CD4-positive, alpha-beta T cell treated with Interleukin-4 for 4 hours (primary cell): ENCODE data around the gene CST6.
"Not testable (repeated sequence)": the region's sequence is repeated elsewhere in the genome, so short reads cannot be mapped to it uniquely, and the experiment has no call there.

ENCODE experiments used
- DNase-seq: peaks from one replicate; pipeline ENCODE4 v3.0.0-alpha.2; 2020

CST6 gene

DNA sequence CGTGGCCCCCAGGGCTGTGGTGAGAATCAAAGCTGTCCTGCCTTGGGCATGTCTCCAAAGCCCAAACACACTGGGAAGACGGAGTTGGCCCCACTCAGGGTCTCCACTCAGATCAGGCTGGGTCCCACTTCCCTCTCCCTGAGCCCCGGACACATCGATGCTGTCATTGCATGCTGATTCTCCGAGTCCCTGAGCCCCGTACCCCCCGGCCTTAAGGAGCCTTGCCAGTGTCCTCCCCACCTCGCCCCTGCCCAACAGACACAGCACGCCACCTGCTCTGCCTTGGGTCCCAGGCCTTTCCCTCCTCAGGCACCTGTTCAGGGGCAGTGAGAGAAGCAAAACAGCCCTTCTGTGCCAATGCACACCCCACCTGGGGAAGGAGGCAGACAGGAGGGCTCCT, 24.5 kb upstream of the CST6 start:
- no peak for DNase-seq

DNA sequence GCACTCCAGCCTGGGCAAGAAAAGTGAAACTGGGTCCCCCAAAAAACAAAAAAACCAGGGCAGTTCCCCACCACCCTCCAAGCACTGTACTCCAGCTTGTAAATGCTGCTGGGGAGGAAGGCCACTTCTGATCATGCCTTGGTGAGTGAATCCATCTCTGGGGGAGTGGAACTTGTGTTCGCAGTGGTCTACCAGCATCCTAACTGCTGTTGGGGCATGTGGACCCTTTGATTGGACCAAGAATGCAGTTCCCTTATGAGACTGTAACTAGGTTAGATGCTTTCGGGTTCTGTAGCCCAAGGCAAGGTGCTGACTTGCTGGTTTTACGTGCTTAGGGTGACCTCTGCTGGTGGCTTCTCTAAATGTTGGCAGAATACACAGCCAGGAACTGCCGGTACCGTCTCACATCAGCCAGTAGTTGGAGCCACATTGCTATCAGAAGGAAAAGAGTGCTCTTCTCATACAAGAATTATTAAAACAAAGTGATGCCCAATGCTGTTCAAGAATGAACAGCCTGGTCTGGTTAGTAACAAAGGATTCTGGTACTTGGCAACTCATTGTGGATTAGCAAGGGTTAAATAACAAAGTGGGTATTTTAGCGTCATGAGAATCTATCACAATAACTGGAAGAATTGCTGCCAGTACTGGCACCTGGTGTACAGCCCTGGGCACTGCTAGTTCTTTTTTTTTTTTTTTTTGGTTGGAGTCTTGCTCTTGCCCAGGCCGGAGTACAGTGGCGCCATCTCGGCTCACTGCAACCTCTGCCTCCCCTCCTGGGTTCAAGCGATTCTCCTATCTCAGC, 22.8 kb upstream of the CST6 start:
- DNase-seq: peak; percentile 94

GRCh38 chr11:65992056-65992455, 19.8 kb upstream of the CST6 start:
- no peak for DNase-seq

- no peak for DNase-seq
Observed at GRCh38 chr11:65997286-65997685, 14.5 kb upstream of the CST6 start.

- DNase-seq: peak; percentile 96
Observed at GRCh38 chr11:66001942-66002647, 9.7 kb upstream of the CST6 start, which contains the start of the genes BANF1 and EIF1AD. Gene BANF1, plus strand, starts transcription at chr11:66002503. Its CDS starts 748 bp downstream, at chr11:66003251. Gene EIF1AD, minus strand, starts transcription at chr11:66002157. Its CDS starts 1,768 bp downstream, at chr11:66000389.

DNA sequence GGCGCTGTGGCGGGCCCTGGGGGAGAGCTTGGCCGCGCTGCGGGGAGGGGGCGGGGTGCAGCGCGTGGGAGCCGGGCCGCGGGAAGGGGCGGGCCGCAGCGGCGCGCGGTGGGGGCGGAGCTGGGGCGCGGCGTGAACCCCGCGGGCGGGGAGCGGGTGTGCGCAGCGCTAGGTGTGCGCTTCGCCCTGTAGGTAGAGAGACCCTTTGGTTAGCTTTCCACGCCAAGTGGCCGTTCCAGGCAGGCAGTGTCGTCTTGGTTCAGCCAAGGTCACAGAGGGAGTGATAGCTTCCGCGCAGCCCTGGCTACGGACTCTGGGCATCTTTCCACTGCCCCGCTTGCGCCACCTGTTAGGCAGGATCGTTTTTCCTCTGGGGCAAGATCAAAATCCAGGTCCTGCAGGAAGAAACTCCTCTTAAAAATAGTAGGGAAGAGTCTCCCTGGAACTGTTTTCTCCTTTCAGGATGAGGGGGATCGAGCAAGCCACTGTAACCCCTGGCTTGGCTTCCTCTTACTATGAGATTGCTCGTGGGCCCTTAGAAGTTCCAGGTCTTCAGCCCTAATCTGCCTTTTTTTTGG, 9.1 kb upstream of the CST6 start:
- no peak for DNase-seq

GRCh38 chr11:66003291-66003690, 8.5 kb upstream of the CST6 start:
- DNase-seq: no peak

DNA sequence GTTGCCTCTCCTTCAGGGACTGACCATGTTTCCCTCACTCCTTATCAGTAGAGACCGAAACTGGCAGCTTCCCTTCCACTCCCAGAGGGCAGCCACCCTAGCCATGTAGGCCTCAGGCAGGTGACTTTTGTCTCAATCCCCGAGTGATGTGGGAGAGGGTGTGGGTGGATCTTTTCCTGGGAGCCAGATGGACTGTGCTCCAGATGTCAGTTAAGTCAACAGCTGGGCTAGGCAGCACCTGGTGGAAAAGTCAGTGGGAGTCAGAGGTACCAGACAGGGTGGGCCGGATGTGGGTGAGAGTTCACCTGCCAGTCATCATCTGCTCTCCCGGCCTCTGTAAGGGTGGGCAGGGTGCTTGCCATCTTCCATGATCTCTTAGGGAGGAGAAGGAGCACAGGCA, 7.6 kb upstream of the CST6 start:
- no peak for DNase-seq

- no peak for DNase-seq
Observed at GRCh38 chr11:66006134-66006890, 5.5 kb upstream of the CST6 start.

- no peak for DNase-seq
Observed at GRCh38 chr11:66006891-66007176, 5.0 kb upstream of the CST6 start.

DNA sequence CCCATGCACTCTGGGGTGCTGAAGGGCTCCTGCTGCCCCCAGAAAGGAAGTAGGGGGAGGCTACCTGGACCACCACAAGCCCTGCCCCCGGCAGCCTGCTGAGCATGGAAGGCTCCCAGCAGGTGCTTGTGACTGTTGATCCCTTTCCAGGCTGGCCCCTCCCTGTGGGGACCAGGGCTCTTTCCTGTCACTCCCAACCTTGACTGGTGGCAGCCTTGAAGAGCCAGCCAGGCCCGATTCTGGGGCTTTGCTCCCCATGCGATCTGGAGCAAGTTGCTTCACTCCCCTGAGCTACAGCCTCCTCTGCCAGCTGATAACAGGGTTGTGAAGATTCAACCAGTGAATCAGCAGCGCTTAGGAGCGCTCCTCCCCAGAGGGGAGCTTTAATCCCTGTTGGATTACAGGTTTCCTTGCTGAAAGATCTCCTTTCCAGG, 4.6 kb upstream of the CST6 start:
- no peak for DNase-seq

- no peak for DNase-seq
Observed at GRCh38 chr11:66008095-66008467, 3.7 kb upstream of the CST6 start.

DNA sequence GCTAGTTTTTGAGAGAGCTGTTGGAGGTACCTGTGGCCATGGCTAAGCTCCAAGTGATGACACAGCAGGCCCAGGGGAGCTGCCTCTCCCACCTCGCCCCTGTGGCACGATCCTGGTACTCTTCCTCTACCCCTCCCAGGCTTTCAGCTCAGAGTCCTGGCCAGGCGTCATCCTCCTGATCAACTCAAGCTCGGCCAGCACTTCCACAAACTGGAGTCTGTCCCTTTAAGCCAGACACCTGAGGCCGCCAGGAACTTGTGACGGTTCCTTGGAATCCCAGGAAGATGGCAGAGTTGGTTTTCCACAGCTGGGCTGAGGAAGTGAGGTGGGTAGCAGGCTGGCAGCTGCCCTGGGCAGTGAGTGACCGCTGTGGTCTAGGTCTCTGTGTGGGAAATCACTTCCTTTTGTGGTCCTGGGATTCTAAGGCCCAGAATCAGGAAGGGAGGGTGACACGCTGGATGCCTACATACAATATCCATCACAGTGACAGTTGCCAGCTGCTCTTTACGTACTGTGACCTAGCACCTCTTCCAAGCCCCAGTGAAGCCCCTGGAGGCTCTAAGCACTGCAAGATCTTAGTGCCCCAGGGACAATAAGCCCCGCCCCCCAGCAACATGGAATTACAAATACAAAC, 3.2 kb upstream of the CST6 start:
- DNase-seq: no peak

DNA sequence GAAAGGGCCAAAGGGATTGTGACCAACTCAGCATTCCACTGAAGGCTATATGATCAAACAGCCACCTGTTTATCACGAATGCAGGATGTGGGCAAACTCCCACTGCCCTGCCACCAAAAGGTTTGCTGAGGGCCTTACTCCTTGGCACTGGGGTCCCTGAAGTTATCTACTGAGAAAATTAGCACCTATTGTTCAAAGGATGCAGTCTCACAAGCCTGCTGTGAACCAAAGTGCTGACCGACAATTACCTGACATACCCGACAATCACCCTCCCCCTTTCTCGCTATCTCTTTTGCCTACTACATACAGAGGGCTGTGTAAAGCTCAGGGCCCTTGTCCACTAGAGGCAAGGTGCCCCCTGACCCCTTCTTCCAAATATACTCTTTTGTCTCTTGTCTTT, 1.8 kb upstream of the CST6 start:
- DNase-seq: not testable (repeated sequence)

DNA sequence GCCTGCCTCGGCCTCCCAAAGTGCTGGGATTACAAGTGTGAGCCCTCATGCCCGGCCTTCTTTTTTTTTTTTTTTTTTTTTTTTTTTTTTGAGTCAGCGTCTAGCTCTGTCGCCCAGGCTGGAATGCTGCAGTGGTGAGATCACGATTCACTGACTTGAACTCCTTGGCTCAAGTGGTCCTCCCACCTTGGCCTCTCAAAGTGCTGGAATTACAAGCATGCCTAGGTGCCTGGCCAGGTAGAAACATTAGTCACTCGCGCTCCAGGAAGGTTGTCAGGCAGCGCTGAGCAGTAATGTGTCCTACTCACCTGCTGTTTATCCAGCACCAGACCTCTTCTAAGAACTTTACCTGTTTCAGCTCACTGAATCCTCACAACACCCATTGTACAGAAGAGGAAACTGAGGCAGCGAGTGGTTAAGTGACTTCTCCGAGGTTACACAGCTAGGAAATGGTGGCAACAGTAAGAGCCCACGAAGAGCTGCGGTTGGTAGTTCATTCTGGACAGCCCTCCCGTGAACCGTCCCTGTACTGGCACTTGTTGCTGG, 496 bp upstream of the CST6 start:
- no peak for DNase-seq

DNA sequence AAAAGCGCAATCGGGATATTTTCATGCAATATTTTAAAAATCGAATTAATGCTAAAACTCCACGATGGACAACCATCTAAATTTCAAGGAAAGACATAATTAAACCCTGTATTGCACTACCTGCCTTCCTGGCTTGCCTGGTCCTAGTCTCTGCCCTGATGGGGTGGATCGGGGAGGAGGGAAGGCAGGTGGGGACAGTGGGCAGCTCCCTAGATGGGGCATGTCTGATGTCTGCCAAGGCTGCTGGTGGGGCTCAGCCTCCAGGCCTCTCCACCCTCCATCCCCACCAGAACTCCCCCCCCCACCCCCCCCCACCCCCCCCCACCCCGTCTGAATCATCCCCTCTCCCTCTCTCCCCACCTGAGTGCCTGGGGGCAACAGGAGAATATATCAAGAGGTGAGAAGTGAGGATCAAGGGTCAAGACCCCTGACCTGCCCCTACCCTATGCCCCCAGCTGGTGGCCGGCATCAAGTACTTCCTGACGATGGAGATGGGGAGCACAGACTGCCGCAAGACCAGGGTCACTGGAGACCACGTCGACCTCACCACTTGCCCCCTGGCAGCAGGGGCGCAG, 650 bp downstream of the CST6 start:
- no peak for DNase-seq

- no peak for DNase-seq
Observed at GRCh38 chr11:66012946-66013761, 1.3 kb downstream of the CST6 start.

DNA sequence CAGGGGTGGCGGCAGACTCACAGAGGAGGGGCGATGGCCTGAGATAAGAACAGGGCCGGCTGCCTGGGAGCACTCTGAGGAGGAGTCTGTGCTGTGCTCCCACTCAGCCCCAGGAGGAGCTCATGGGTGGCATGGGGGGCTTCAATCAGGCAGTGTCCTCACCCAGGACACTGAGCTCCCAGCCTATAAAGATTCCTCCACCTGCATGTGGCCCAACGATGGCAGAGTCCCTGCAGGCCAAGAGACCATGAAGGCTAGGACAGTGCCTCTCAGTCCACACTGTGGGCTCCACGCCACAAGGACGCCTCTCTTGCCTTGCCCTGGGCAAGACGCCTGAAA, 1.9 kb downstream of the CST6 start:
- DNase-seq: no peak

DNA sequence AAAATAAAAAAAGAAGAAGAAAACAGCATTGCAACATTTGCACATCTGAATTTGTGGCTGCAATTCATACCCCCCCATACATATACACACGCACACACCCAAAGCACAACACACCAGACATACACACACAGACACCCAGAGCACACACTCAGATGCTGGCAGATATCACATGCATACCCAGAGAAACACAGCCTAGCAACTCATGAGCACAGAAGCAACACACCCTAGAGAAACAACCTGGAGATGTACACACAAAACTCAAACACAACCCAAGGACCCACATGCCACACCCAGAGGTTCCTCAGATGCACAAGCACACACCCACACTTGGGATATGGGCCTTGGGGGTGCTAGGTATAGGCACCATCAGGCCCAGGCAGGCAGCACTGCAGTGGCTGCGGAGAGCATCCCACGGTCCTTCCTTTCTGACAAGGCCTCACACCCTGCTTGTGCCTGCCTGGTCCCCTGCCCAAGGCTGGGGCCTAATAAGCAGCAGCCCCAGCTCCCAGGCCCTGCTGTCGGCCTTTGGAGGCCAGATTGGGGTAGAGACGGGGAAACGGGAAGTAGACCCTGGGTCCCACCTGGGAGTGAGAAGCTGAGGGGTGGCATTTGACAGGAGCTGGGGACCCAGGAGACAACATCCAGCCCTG, 3.1 kb downstream of the CST6 start:
- DNase-seq: no peak

DNA sequence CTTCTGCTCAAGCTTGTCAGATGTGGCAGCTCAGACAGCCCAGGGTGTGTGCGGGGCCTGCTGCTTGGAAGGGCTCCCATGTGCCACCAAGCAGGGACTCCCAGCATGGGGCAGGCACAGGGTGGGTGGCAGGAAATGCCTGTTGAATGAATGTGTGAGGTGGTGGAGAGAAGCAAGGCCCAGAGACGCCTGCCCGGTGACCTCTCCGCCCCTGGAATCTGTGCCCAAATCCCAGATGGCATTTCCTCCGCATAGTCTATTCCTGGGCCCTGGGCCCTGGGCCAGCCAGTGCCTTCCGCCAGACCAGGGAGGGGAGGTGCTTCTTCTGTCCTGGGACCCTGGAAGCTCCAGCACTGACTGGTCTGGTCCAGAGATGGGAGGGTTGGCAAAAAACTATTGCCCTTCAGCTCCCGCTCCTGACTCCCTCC, 3.7 kb downstream of the CST6 start:
- DNase-seq: no peak
